Brain microvascular endothelial cell (primary cell): ENCODE data around the gene TUBG2.
"Not testable (repeated sequence)": the region's sequence is repeated elsewhere in the genome, so short reads cannot be mapped to it uniquely, and the experiment has no call there.

Experiments used
- DNase-seq: peaks from one replicate; pipeline ENCODE4 v3.0.0-alpha.2; 2020
- H3K27ac ChIP-seq: fragments of 250-450 bp; sonication (Bioruptor Pico); 2 replicates; pipeline ENCODE4 v1.5.1; 2020; ENCODE audit warnings: mild to moderate bottlenecking, moderate library complexity
- H3K27me3 ChIP-seq: fragments of 250-450 bp; sonication (Bioruptor Pico); replicated peaks from 2 replicates; pipeline ENCODE4 v1.5.1; 2020; ENCODE audit warnings: mild to moderate bottlenecking
- H3K36me3 ChIP-seq: fragments of 250-450 bp; sonication (Bioruptor Pico); replicated peaks from 2 replicates; pipeline ENCODE4 v1.5.1; 2020; ENCODE audit warnings: mild to moderate bottlenecking
- H3K4me3 ChIP-seq: 2 replicates; pipeline ENCODE4 v1.5.1; 2011; ENCODE audit warnings: low read depth, mild to moderate bottlenecking, control low read depth, low read length, moderate library complexity
- CTCF ChIP-seq: IDR thresholded peaks from 2 replicates; pipeline ENCODE4 v1.5.1; 2011; ENCODE audit warnings: low read depth, mild to moderate bottlenecking, moderate library complexity, low read length, control low read depth, inconsistent platforms; ENCODE audit errors: missing control alignments
- in situ Hi-C: cut with HindIII; loops from 2 replicates; pipeline ENCODE4 v1.10.0; 2017; ENCODE audit warnings: low sequenced_read_pairs, low pct_ligation_motif_present

The TUBG2 gene

GRCh38 chr17:42665581-42666001 is 6.5 kb downstream of the TUBG2 start:
- in situ Hi-C loops: loop anchor here (10.0 kb wide), 1 partner anchor 61 kb away; the partner anchor contains the start of genes RETREG3 and TUBG1

GRCh38 chr17:42666126-42666525 is 7.0 kb downstream of the TUBG2 start:
- H3K27ac ChIP-seq, H3K27me3 ChIP-seq, DNase-seq, H3K4me3 ChIP-seq: not testable (repeated sequence)
- H3K36me3 ChIP-seq: peaks cover 48% of the 10 kb centered on the region
- in situ Hi-C loops: loop anchor here (10.0 kb wide), 1 partner anchor 61 kb away; the partner anchor contains the start of genes RETREG3 and TUBG1

More at GRCh38 chr17:42665581-42666001, 6.5 kb downstream of the TUBG2 start:
- Histone ChIP-seq H3K27ac (no peak overlapping the region), H3K27me3 (no peaks in the 10 kb centered on the region), H3K36me3 (peaks cover 43% of the 10 kb centered on the region), H3K4me3 (no peak overlapping the region)
- TF ChIP-seq CTCF: no peak
- no peak for DNase-seq

GRCh38 chr17:42667088-42667951 is 8.2 kb downstream of the TUBG2 start:
- Histone ChIP-seq H3K27ac (no peak overlapping the region), H3K36me3 (peaks cover 52% of the 10 kb centered on the region), H3K27me3 (no peaks in the 10 kb centered on the region), H3K4me3 (no peak overlapping the region)
- in situ Hi-C loops: loop anchor here (10.0 kb wide), 1 partner anchor 63 kb away; the partner anchor contains the start of genes RETREG3 and TUBG1
- no peak for DNase-seq
- TF ChIP-seq CTCF: no peak

- peaks cover 60% of the 10 kb centered on the region for H3K36me3 ChIP-seq
These were observed 10.6 kb downstream of the TUBG2 start for GRCh38 chr17:42669705-42669976.

GRCh38 chr17:42669977-42670788 is 11.1 kb downstream of the TUBG2 start:
- H3K27me3 ChIP-seq: no peaks in the 10 kb centered on the region
- no peak overlapping the region for H3K27ac ChIP-seq
- peaks cover 60% of the 10 kb centered on the region for H3K36me3 ChIP-seq
- TF ChIP-seq CTCF: no peak
- peak overlapping the region; percentile 29 for H3K4me3 ChIP-seq
- no peak for DNase-seq
- in situ Hi-C loops: loop anchor here (10.0 kb wide), 1 partner anchor 65 kb away; the partner anchor contains the start of genes RETREG3 and TUBG1

More at GRCh38 chr17:42669705-42669976, 10.6 kb downstream of the TUBG2 start:
- Histone ChIP-seq H3K27me3 (no peaks in the 10 kb centered on the region), H3K4me3 (no peak overlapping the region), H3K27ac (no peak overlapping the region)
- in situ Hi-C loops: loop anchor here (10.0 kb wide), 1 partner anchor 65 kb away; the partner anchor contains the start of genes RETREG3 and TUBG1
- TF ChIP-seq CTCF: no peak
- DNase-seq: no peak
